ENCODE results near the gene SLC2A13.

- TF ChIP-seq, protein P1, sequence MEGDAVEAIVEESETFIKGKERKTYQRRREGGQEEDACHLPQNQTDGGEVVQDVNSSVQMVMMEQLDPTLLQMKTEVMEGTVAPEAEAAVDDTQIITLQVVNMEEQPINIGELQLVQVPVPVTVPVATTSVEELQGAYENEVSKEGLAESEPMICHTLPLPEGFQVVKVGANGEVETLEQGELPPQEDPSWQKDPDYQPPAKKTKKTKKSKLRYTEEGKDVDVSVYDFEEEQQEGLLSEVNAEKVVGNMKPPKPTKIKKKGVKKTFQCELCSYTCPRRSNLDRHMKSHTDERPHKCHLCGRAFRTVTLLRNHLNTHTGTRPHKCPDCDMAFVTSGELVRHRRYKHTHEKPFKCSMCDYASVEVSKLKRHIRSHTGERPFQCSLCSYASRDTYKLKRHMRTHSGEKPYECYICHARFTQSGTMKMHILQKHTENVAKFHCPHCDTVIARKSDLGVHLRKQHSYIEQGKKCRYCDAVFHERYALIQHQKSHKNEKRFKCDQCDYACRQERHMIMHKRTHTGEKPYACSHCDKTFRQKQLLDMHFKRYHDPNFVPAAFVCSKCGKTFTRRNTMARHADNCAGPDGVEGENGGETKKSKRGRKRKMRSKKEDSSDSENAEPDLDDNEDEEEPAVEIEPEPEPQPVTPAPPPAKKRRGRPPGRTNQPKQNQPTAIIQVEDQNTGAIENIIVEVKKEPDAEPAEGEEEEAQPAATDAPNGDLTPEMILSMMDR (IDR thresholded peaks at IDR 0.05): no peak
- no peak for TF ChIP-seq EP300 (IDR thresholded peaks at IDR 0.05)
These were observed 36.3 kb upstream of the SLC2A13 start for GRCh38 chr12:40142001-40142744.

All from upper lobe of left lung (tissue), 4 donors.